Fibroblast of villous mesenchyme (primary cell): Measurements from ENCODE around the gene CCDC14. TPM values are rescaled to one million over a fixed set of nuclear protein-coding genes. Genes with fewer than 3 reads are reported as not detected.

Experiments
- DNase-seq: peaks from one replicate; pipeline ENCODE4 v3.0.0-alpha.2; 2010; ENCODE audit warnings: low read depth
- H3K4me3 ChIP-seq: 2 replicates; pipeline ENCODE4 v1.5.1; 2011; ENCODE audit warnings: low read depth, mild to moderate bottlenecking, low read length
- total RNA-seq: library from RNA; depleted of rRNA; stranded (reverse); fragments of >200 nt; gene quantifications from 2 replicates; pipeline ENCODE4 v1.2.3, GENCODE V29; 2012
- TF ChIP-seq, protein P1 (sequence below): IDR thresholded peaks from 2 replicates; pipeline ENCODE4 v1.5.1; 2012; ENCODE audit warnings: low read depth, mild to moderate bottlenecking, low read length; ENCODE audit not compliant: insufficient read depth

The CCDC14 gene
- total RNA-seq, 1 donor = 130 TPM

GRCh38 chr3:123884993-123885392 is 76.0 kb downstream of the CCDC14 start:
- no peak overlapping the region for H3K4me3 ChIP-seq
- TF ChIP-seq, protein P1, sequence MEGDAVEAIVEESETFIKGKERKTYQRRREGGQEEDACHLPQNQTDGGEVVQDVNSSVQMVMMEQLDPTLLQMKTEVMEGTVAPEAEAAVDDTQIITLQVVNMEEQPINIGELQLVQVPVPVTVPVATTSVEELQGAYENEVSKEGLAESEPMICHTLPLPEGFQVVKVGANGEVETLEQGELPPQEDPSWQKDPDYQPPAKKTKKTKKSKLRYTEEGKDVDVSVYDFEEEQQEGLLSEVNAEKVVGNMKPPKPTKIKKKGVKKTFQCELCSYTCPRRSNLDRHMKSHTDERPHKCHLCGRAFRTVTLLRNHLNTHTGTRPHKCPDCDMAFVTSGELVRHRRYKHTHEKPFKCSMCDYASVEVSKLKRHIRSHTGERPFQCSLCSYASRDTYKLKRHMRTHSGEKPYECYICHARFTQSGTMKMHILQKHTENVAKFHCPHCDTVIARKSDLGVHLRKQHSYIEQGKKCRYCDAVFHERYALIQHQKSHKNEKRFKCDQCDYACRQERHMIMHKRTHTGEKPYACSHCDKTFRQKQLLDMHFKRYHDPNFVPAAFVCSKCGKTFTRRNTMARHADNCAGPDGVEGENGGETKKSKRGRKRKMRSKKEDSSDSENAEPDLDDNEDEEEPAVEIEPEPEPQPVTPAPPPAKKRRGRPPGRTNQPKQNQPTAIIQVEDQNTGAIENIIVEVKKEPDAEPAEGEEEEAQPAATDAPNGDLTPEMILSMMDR = no peak

DNA sequence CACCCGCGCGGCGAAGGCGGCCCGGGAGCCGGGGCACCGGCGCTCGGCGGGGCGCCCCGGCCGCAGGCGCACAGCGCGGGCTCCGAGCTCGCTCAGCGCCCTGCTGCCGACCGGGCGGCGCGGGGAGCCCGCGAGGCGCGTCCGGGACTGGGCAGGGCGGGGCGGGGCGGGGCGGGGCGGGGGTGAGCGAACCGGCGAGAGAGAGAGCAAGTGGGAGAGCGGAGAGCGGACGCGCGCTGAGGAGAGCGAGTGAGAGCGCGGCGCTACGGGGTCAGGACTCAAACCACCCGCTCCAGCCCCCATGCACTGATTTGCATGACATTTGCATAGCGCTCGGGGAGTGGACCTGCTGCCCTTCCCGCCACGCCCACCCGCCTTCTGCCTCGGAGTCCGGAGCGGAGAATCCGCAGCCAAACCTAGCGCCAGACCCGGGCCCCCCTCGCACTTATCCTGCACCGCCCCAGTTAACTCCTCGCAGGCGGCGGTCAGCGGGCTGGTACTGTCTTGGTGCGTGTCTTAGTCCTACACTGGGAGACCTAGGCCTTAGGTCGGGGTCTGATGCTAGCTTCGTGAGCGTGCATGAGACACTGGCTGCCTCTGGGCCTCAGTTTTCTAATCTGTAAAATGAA is 76.7 kb downstream of the CCDC14 start, which contains the start of gene MYLK:
TSS of gene MYLK (minus strand) at position 130 of the 629 bp plus-strand sequence. CDS start 90,491 bp downstream, outside the sequence.
- H3K4me3 ChIP-seq = peak within 1 kb of the TSS; percentile 90
- TF ChIP-seq, protein P1 = no peak
- DNase-seq = peak; percentile 96

More at GRCh38 chr3:123884993-123885392, 76.0 kb downstream of the CCDC14 start:
- no peak for DNase-seq

GRCh38 chr3:123883701-123884202 is 77.3 kb downstream of the CCDC14 start:
- TF ChIP-seq, protein P1 = no peak
- DNase-seq = peak; percentile 20
- peak overlapping the region; percentile 90 for H3K4me3 ChIP-seq

DNA sequence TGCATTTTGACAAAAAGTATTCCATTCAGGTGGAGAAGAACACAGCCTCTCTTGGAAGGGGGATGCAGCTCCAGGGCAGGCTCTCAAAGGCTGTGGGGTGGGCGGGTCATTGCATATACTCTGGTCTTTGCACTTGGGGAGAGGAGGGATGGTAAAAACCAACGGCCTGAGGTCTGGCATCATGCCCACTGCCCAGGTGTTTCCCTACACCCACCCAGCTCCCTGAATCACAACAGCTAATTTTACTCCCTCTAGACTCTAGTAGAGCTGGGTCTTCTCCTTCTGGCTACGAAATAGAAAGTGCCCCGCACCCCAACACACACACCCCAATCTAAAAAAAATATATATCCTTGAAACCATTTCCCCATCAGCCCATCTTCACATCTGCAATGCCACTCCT is 77.9 kb downstream of the CCDC14 start:
- no peak for DNase-seq

GRCh38 chr3:123881771-123882170 is 79.3 kb downstream of the CCDC14 start:
- TF ChIP-seq, protein P1 = no peak
- DNase-seq = no peak
- peak overlapping the region; percentile 90 for H3K4me3 ChIP-seq

More for the DNA sequence above, 77.9 kb downstream of the CCDC14 start:
- TF ChIP-seq, protein P1 = no peak
- peak overlapping the region; percentile 90 for H3K4me3 ChIP-seq

- TF ChIP-seq, protein P1 = peak; percentile 73
- peak; percentile 62 for DNase-seq
- peak overlapping the region; percentile 90 for H3K4me3 ChIP-seq
Observed at GRCh38 chr3:123880998-123881561, 79.9 kb downstream of the CCDC14 start.

DNA sequence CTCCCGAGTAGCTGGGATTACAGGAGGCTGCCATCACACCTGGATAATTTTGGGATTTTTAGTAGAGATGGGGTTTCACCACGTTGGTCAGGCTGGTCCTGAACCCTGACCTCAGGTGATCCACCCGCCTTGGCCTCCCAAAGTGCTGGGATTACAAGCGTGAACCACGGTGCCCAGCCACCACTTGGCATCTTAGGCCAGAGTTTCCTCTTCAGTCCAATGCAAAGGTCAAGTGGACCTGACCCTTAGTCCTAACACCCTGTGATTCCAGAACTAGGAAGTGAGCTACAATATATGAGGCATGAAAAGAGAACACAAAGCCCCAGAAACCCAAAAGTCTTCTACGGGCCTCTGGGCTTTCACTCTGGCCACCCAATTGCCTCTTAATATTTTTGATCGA is 82.2 kb downstream of the CCDC14 start:
- no peak for DNase-seq
- no peak overlapping the region for H3K4me3 ChIP-seq
- TF ChIP-seq, protein P1 = no peak
